Right lobe of liver (tissue), 6 donors: ENCODE results near the gene CREM. TPM values are rescaled to one million over a fixed set of nuclear protein-coding genes. Genes with fewer than 3 reads are reported as not detected.
A peak's percentile ranks its signal among the peaks of the same experiment; 100 is the strongest.
"Not testable (repeated sequence)": the region's sequence is repeated elsewhere in the genome, so short reads cannot be mapped to it uniquely, and the experiment has no call there.

Source experiments
- ATAC-seq, 4 donors: fragments of 200-7000 bp; cut with Tn5 transposase; one replicate each; pipeline ENCODE4 v1.9.1; 2020; ENCODE audit warnings: mild to moderate bottlenecking in 4 of 4, moderate library complexity in 4 of 4
- DNase-seq, 3 donors: peaks; one replicate each; pipeline ENCODE4 v3.0.0-alpha.2; 2020
- H3K27ac ChIP-seq, 3 donors: fragments of 200-600 bp; one replicate each; pipeline ENCODE4 v1.8.0; 2022
- H3K27me3 ChIP-seq, 2 donors: fragments of 200-600 bp; one replicate each; pipeline ENCODE4 v1.8.0; 2022
- H3K36me3 ChIP-seq, 4 donors: fragments of 200-600 bp; sonication (generic) in 1 of 4; one replicate each; pipeline versions ENCODE4 v1.5.1 to v1.8.0; 2017 to 2022; ENCODE audit warnings: control low read depth in 1 of 4
- H3K4me1 ChIP-seq, 4 donors: fragments of 200-600 bp; sonication (generic) in 1 of 4; one replicate each; pipeline versions ENCODE4 v1.5.1 to v1.8.0; 2017 to 2022; ENCODE audit warnings: control low read depth in 1 of 4
- H3K4me3 ChIP-seq, 3 donors: fragments of 200-600 bp; one replicate each; pipeline ENCODE4 v1.8.0; 2022
- H3K9me3 ChIP-seq, 4 donors: fragments of 200-600 bp; sonication (generic) in 1 of 4; one replicate each; pipeline versions ENCODE4 v1.5.1 to v1.8.0; 2017 to 2022; ENCODE audit warnings: control low read depth in 1 of 4
- CTCF ChIP-seq, 4 donors: fragments of 200-600 bp in 3 of 4; fragments of 450-650 bp in 1 of 4; IDR thresholded peaks; one replicate each; pipeline versions ENCODE4 v1.5.1 to v1.8.0; 2016 to 2022; ENCODE audit warnings: antibody characterized with exemption in 4 of 4, mild to moderate bottlenecking in 2 of 4
- POLR2A ChIP-seq: fragments of 450-650 bp; IDR thresholded peaks from one replicate; pipeline ENCODE4 v1.6.1; 2017; ENCODE audit warnings: antibody characterized with exemption, mild to moderate bottlenecking
- WGBS: methylation state at CpG from one replicate; pipeline ENCODE4 v1.1.6; 2018; ENCODE audit warnings: low coverage, low lambda C conversion rate; ENCODE audit not compliant: insufficient coverage; ENCODE audit errors: missing lambda C conversion rate; 5-methylcytosine and 5-hydroxymethylcytosine counted together
- intact Hi-C, 2 donors: fragments of 100-400 bp; cut with DNase I; formaldehyde crosslinking; loops; one replicate each; pipeline versions ENCODE4 v1.11.2 to v1.14.1; 2022
- total RNA-seq, 6 experiments: library from RNA; depleted of rRNA in 2 of 6; stranded (reverse); fragments of >200 nt in 2 of 6; fragmentation: NEBNext Ultra II Directional in 3 of 6; extraction: Animal tissue kit (Norgen Biotek cat#: 25700) in 3 of 6; gene quantifications; one replicate each; pipeline versions ENCODE4 v1.1.0 to v1.2.4, GENCODE V29; 2016 to 2023
- donor health status: DM: no; HTN: yes; CAD: no.
- donor health status: DM: no; HTN: no; CAD: no.
- donor health status: DM: no; HTN: no; CAD: no.
- donor health status: DM: no; HTN: yes; CAD: no.
- donor health status: DM: no; HTN: yes; CAD: no.

Gene CREM
- total RNA-seq, 6 experiments from 2014 or later, result 16.3 to 34.1 (median 22.9) TPM

- Histone ChIP-seq H3K4me3 (no peak overlapping the region), H3K4me1 (peaks cover 0 to 50% (median 11%) of the 10 kb centered on the region in 4 donors), H3K9me3 (no peaks in the 10 kb centered on the region), H3K27me3 (no peaks in the 10 kb centered on the region), H3K36me3 (no peaks in the 10 kb centered on the region), H3K27ac (peak overlapping the region; percentile 17 to 90 (median 41))
- ATAC-seq (peak; percentile 75 to 88 (median 84)), DNase-seq (peak; percentile 70 to 90 (median 84))
- intact Hi-C loops, result loop anchor here (10.0 kb wide), 2 partner anchors 72 to 92 kb away; partner anchors contain the start of gene CREM (in 1 of the 2)
- TF ChIP-seq CTCF (IDR thresholded peaks at IDR 0.05) (no peak), POLR2A (peak; percentile 33)
- 9% methylated on average over 3 of the region's 6 CpGs for WGBS
Observed at GRCh38 chr10:35216303-35216905, 89.8 kb downstream of the CREM start.

GRCh38 chr10:35216956-35217355 lies 90.3 kb downstream of the CREM start:
- H3K27ac ChIP-seq, result peak overlapping the region; percentile 17 to 90 (median 41)
- not testable (repeated sequence) for H3K9me3 ChIP-seq, DNase-seq, H3K36me3 ChIP-seq, H3K27me3 ChIP-seq, H3K4me3 ChIP-seq
- intact Hi-C loops, result loop anchor here (10.0 kb wide), 2 partner anchors 72 to 92 kb away; partner anchors contain the start of gene CREM (in 1 of the 2)
- peak in 1 of 4 donors; percentile 2 for ATAC-seq
- peaks cover 0 to 50% (median 11%) of the 10 kb centered on the region in 4 donors for H3K4me1 ChIP-seq
- WGBS, result 57% methylated on average over 9 of the region's 9 CpGs

- TF ChIP-seq POLR2A (no peak), CTCF (IDR thresholded peaks at IDR 0.05) (no peak)
- peaks cover 0 to 50% (median 11%) of the 10 kb centered on the region in 4 donors for H3K4me1 ChIP-seq
- no peak for DNase-seq
- no peak overlapping the region for H3K4me3 ChIP-seq
- H3K27me3 ChIP-seq, result no peaks in the 10 kb centered on the region
- H3K27ac ChIP-seq, result peak overlapping the region in 2 of 3 donors; percentile 41 to 90
- WGBS, result 32% methylated on average over 5 of the region's 5 CpGs
- ATAC-seq, result peak in 3 of 4 donors; percentile 5 to 23 (median 8)
- intact Hi-C loops, result loop anchor here (10.0 kb wide), 2 partner anchors 73 to 93 kb away; partner anchors contain the start of gene CREM (in 1 of the 2)
- H3K9me3 ChIP-seq, result no peaks in the 10 kb centered on the region
- no peaks in the 10 kb centered on the region for H3K36me3 ChIP-seq
Observed at GRCh38 chr10:35217455-35217854, 90.8 kb downstream of the CREM start.

GRCh38 chr10:35218339-35218955 lies 91.8 kb downstream of the CREM start:
- DNase-seq (peak; percentile 77 to 84 (median 78)), ATAC-seq (peak; percentile 64 to 72 (median 68))
- H3K27ac ChIP-seq, result peak overlapping the region in 1 of 3 donors; percentile 90
- H3K9me3 ChIP-seq, result no peaks in the 10 kb centered on the region
- H3K36me3 ChIP-seq, result no peaks in the 10 kb centered on the region
- no peaks in the 10 kb centered on the region for H3K27me3 ChIP-seq
- intact Hi-C loops, result loop anchor here (10.0 kb wide), 2 partner anchors 74 to 94 kb away; partner anchors contain the start of gene CREM (in 1 of the 2)
- WGBS, result 34% methylated on average over 7 of the region's 7 CpGs
- no peak overlapping the region for H3K4me3 ChIP-seq
- TF ChIP-seq POLR2A, result peak; percentile 18
- TF ChIP-seq CTCF (IDR thresholded peaks at IDR 0.05), result peak; percentile 80 to 98 (median 86)
- H3K4me1 ChIP-seq, result peaks cover 0 to 50% (median 11%) of the 10 kb centered on the region in 4 donors

- Histone ChIP-seq H3K36me3 (no peaks in the 10 kb centered on the region), H3K4me3 (no peak overlapping the region), H3K27me3 (no peaks in the 10 kb centered on the region), H3K27ac (no peak overlapping the region), H3K9me3 (no peaks in the 10 kb centered on the region), H3K4me1 (peaks cover 0 to 50% (median 11%) of the 10 kb centered on the region in 4 donors)
- intact Hi-C loops, result loop anchor here (10.0 kb wide), 2 partner anchors 74 to 94 kb away; partner anchors contain the start of gene CREM (in 1 of the 2)
- 50% methylated on average over 6 of the region's 6 CpGs for WGBS
- DNase-seq, result no peak
- TF ChIP-seq POLR2A, result no peak
- TF ChIP-seq CTCF (IDR thresholded peaks at IDR 0.05), result no peak
- no peak for ATAC-seq
Observed at GRCh38 chr10:35219292-35219691, 92.6 kb downstream of the CREM start.
